D721Med (cell line): ENCODE measurements around the gene KCMF1.

Experiments
- DNase-seq: peaks from one replicate; pipeline ENCODE4 v3.0.0; 2011; ENCODE audit warnings: low spot score; ENCODE audit not compliant: insufficient read length
- FAIRE-seq: peaks from 2 replicates; lab custom pipeline; 2011; peaks lifted over from hg19 to GRCh38; lab: Jason Lieb, UNC
- CTCF ChIP-seq: IDR thresholded peaks from 2 replicates; pipeline ENCODE4 v1.5.1; 2012; ENCODE audit warnings: mild to moderate bottlenecking, control low read depth; ENCODE audit not compliant: insufficient read depth; ENCODE audit errors: missing control alignments

Gene KCMF1

DNA sequence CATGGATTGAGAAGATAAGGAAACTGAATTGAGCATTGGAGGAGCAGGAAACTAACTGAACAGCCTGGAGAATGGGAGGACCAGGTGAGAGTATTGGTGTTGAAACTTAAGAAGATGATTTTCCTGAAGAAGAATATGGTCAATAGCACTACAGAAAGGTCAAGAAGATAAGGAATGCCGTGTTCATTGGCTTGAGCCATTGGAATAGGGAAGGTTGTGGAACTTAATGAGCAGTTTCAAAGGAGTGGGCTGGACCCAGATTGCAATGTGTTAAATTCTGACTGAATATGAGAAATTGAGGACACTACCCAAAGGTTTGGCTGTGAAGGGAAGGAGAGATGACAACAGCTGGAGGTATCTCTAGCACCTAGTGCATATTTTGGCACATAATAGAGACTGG is 19.0 kb downstream of the KCMF1 start:
- no peak for TF ChIP-seq CTCF
- DNase-seq (no peak), FAIRE-seq (no peak)

- no peak for DNase-seq
- no peak for FAIRE-seq
- TF ChIP-seq CTCF: no peak
These were observed 20.6 kb downstream of the KCMF1 start for GRCh38 chr2:84991404-84992160.

GRCh38 chr2:84995826-84996225 is 24.9 kb downstream of the KCMF1 start:
- no peak for FAIRE-seq
- DNase-seq: no peak

DNA sequence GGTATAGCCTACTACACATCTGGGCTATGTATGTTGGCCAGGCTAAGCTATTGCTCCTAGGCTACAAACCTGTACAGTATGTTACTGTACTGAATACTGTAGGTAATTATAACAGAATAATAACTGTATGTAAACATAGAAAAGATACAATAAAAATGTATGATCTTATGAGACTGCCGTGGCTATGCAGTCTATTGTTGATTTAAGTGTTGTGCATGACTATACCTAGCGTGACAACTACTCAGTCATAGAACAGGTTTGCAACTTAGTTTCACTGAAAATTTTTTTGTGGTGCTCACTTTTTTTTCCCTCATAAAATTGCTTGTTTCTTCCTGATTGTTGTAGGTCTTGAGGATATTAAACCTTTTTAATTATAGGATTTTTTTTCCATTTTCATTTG is 25.9 kb downstream of the KCMF1 start:
- DNase-seq (no peak), FAIRE-seq (no peak)
- TF ChIP-seq CTCF: no peak

More at GRCh38 chr2:84995826-84996225, 24.9 kb downstream of the KCMF1 start:
- no peak for TF ChIP-seq CTCF

DNA sequence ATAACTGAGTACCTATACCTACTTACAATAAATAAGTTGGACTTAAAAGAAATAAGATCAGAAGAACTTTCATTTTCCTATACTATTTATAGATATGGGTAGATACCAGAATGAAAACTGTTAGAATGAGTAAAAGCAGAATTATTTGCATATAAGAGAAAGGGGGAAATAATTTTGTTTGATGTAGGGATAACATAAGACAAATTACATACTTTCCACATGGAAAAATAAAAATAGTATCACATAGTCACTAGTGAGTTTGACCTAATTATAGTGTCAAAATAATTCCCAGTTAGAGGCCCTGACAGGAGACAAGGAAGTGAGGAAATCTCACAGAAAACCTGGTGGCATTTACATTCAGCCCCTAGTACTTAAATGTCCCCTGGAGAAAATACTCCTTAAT is 28.6 kb downstream of the KCMF1 start:
- TF ChIP-seq CTCF: no peak
- FAIRE-seq (no peak), DNase-seq (no peak)

DNA sequence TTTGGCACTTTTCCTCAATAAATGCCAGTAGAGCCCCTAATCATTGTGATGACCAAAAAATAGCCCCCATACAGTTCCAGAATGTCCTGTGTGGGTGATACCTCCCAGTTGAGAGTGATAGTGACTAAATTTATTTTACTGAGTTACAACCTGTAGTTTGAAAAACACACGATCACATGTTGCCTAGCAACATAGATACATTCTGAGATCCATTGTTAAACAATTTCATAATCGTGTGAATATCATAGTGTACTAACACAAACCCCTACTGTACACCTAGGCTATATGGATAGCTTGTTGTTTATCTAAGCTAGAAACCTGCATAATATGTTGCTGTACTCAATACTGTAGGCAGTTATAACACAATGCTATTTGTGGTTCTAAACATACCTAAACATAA is 30.6 kb downstream of the KCMF1 start:
- no peak for FAIRE-seq
- no peak for TF ChIP-seq CTCF
- no peak for DNase-seq

DNA sequence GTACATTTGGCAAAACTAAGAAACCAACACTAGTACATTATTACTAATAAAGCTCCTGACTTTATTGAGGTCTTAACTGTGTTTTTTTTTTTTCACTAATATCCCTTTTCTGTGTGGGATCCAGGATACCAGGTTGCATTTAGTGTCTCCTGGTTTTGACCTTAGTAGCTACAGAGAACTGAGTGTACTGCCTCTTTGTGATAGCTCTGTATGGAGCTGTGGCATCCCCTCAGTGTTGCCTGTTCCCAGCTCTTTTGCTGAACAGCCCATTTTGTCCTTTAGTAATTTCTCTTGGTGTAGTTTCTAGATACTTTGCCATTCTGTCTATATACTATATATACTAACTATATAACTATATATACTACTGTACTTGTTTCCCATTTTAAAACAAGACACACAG is 31.6 kb downstream of the KCMF1 start:
- DNase-seq (no peak), FAIRE-seq (no peak)
- no peak for TF ChIP-seq CTCF
